OCI-LY7 (cell line): ENCODE results near the gene PHF1. TPM values are rescaled to one million over a fixed set of nuclear protein-coding genes. Genes with fewer than 3 reads are reported as not detected.

ENCODE experiments used
- BruUV-seq: library from RNA; stranded (reverse); fragments of 400-500 nt; replicated peaks from 2 replicates; lab custom pipeline; 2021; lab: Mats Ljungman, UMichigan
- CTCF ChIA-PET: fragments of 300-600 bp; sonication (Branson Sonifier 250); formaldehyde crosslinking; loops from one replicate; lab custom pipeline; 2022; ENCODE audit warnings: antibody characterized with exemption; ENCODE audit not compliant: unreplicated experiment; lab: Charles Lee
- POLR2A ChIA-PET: fragments of 300-600 bp; sonication (Branson Sonifier 250); formaldehyde crosslinking; loops from one replicate; lab custom pipeline; 2022; ENCODE audit warnings: antibody characterized with exemption; lab: Charles Lee
- DNase-seq: peaks from one replicate; pipeline ENCODE4 v3.0.0-alpha.2; 2015; ENCODE audit warnings: low spot score
- H2AFZ ChIP-seq: fragments of 200-600 bp; sonication (generic), shearing (Covaris generic); 2 replicates; pipeline ENCODE4 v1.6.1; 2014; ENCODE audit warnings: mild to moderate bottlenecking, antibody characterized with exemption, low read length, moderate library complexity
- H3K27ac ChIP-seq: fragments of 200-600 bp; sonication (generic); 2 replicates; pipeline ENCODE4 v1.5.1; 2014; ENCODE audit warnings: mixed run types, low read depth, mild to moderate bottlenecking, moderate library complexity, low read length, inconsistent platforms; ENCODE audit not compliant: poor library complexity, severe bottlenecking
- H3K36me3 ChIP-seq: fragments of 200-600 bp; sonication (generic); 2 replicates; pipeline ENCODE4 v1.6.1; 2014; ENCODE audit warnings: mild to moderate bottlenecking, antibody characterized with exemption, low read length, moderate library complexity, mixed read lengths; ENCODE audit not compliant: insufficient read depth
- H3K4me1 ChIP-seq: fragments of 200-600 bp; sonication (generic); 2 replicates; pipeline ENCODE4 v1.5.1; 2014; ENCODE audit warnings: mild to moderate bottlenecking, low read length; ENCODE audit not compliant: insufficient read depth, poor library complexity, severe bottlenecking
- H3K4me2 ChIP-seq: fragments of 200-600 bp; sonication (generic); 2 replicates; pipeline ENCODE4 v1.6.1; 2014; ENCODE audit warnings: mild to moderate bottlenecking, low read length
- H3K4me3 ChIP-seq: fragments of 200-600 bp; sonication (generic); 2 replicates; pipeline ENCODE4 v1.5.1; 2014; ENCODE audit warnings: mild to moderate bottlenecking, low read depth, low read length; ENCODE audit not compliant: poor library complexity, severe bottlenecking
- H3K79me2 ChIP-seq: fragments of 200-600 bp; sonication (generic); 2 replicates; pipeline ENCODE4 v1.6.1; 2016; ENCODE audit warnings: low read depth, mild to moderate bottlenecking, low read length, moderate library complexity, mixed read lengths; ENCODE audit not compliant: insufficient read depth
- H3K9me2 ChIP-seq: fragments of 200-600 bp; sonication (generic); 2 replicates; pipeline ENCODE4 v1.6.1; 2016; ENCODE audit warnings: mild to moderate bottlenecking, low read length, mixed read lengths; ENCODE audit not compliant: insufficient read depth
- H3K9me3 ChIP-seq: fragments of 200-600 bp; sonication (generic); 2 replicates; pipeline ENCODE4 v1.6.1; 2014; ENCODE audit warnings: mild to moderate bottlenecking, mixed run types, low read length, mixed read lengths
- H4K20me1 ChIP-seq: fragments of 200-600 bp; sonication (generic); 2 replicates; pipeline ENCODE4 v1.6.1; 2014; ENCODE audit warnings: mild to moderate bottlenecking, antibody characterized with exemption, low read length, moderate library complexity, mixed read lengths; ENCODE audit not compliant: insufficient read depth
- EZH2phosphoT487 ChIP-seq: fragments of 200-600 bp; sonication (generic); IDR thresholded peaks from 2 replicates; pipeline ENCODE4 v1.6.1; 2018; ENCODE audit warnings: low read depth, borderline replicate concordance, mild to moderate bottlenecking, mixed run types, antibody characterized with exemption, low read length, moderate library complexity, mixed read lengths
- intact Hi-C: fragments of 100-400 bp; cut with micrococcal nuclease; formaldehyde crosslinking; loops from one replicate; pipeline ENCODE4 v1.10.0; 2022; ENCODE audit not compliant: unreplicated experiment
- total RNA-seq, 2 experiments: library from RNA; depleted of rRNA in 1 of 2; stranded (reverse); fragments of >200 nt in 1 of 2; shearing (Covaris generic) in 1 of 2; gene quantifications; 2 replicates each; pipeline ENCODE4 v1.2.3, GENCODE V29; 2014 to 2022
- TF ChIP-seq, protein P1 (sequence below): fragments of 200-600 bp; sonication (generic); conservative IDR thresholded peaks from 2 replicates; pipeline ENCODE4 v1.5.1; 2014; ENCODE audit warnings: mild to moderate bottlenecking, antibody characterized with exemption, low read length, moderate library complexity, mixed read lengths

The PHF1 gene
- total RNA-seq, 2 experiments from 2014 or later: 19.9 to 30.2 TPM

DNA sequence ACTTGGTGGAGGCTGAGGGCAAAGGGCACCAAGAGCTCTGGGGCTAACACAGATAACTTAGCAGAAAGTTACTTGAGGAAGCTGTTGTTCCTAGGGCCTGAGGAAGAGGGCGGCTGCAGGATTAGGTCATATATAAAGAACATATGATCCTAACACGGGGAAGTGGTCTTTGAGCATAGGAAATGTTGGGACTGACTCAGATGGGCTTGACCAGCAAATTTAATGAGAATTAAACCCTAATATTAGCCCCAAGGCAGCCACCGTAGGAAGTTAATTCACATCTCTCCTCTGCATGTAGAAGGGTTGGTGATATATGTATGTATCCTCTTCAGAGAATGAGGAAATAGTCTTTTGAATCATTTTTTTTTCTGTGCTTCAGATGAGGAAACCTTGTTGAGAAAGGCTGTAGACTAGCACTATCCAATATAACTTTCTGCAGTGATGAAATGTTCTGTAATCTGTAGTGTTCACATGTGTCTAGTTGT is 34.3 kb downstream of the PHF1 start:
- no peaks in the 10 kb centered on the region for H3K79me2 ChIP-seq
- TF ChIP-seq, protein P1, sequence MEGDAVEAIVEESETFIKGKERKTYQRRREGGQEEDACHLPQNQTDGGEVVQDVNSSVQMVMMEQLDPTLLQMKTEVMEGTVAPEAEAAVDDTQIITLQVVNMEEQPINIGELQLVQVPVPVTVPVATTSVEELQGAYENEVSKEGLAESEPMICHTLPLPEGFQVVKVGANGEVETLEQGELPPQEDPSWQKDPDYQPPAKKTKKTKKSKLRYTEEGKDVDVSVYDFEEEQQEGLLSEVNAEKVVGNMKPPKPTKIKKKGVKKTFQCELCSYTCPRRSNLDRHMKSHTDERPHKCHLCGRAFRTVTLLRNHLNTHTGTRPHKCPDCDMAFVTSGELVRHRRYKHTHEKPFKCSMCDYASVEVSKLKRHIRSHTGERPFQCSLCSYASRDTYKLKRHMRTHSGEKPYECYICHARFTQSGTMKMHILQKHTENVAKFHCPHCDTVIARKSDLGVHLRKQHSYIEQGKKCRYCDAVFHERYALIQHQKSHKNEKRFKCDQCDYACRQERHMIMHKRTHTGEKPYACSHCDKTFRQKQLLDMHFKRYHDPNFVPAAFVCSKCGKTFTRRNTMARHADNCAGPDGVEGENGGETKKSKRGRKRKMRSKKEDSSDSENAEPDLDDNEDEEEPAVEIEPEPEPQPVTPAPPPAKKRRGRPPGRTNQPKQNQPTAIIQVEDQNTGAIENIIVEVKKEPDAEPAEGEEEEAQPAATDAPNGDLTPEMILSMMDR: no peak
- no peak for TF ChIP-seq EZH2phosphoT487
- no peaks in the 10 kb centered on the region for H3K9me2 ChIP-seq
- no peaks in the 10 kb centered on the region for H3K4me1 ChIP-seq
- CTCF ChIA-PET: no interaction called here
- no peak overlapping the region for H3K27ac ChIP-seq
- H3K4me2 ChIP-seq: no peak overlapping the region
- BruUV-seq: no TSS peak
- H2AFZ ChIP-seq: no peak overlapping the region
- H3K9me3 ChIP-seq: no peaks in the 10 kb centered on the region
- H4K20me1 ChIP-seq: no peaks in the 10 kb centered on the region
- H3K4me3 ChIP-seq: no peak overlapping the region
- POLR2A ChIA-PET: interaction anchor here (0.6 kb wide), 1 partner anchor 71 kb away, joined by 7 read pairs; no protein-coding TSS in a partner anchor
- intact Hi-C loops: no loop called here
- no peak for DNase-seq
- peaks cover 86% of the 10 kb centered on the region for H3K36me3 ChIP-seq

DNA sequence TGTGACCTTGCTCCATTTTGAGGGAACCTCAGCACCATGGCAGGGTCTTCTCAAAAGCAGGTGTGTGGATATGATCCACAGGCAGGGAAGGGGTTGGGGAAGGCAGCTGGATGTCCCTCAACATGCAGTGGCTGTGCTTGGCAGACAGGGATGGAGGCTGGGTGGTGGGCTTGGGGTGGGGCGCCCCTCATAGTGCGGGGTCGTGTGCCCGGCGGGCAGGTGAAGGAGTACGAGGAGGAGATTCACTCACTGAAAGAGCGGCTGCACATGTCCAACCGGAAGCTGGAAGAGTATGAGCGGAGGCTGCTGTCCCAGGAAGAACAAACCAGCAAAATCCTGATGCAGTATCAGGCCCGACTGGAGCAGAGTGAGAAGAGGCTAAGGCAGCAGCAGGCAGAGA is 35.5 kb downstream of the PHF1 start:
- CTCF ChIA-PET: no interaction called here
- Histone ChIP-seq H3K4me3 (no peak overlapping the region), H3K4me2 (no peak overlapping the region), H3K4me1 (no peaks in the 10 kb centered on the region), H2AFZ (no peak overlapping the region), H4K20me1 (no peaks in the 10 kb centered on the region), H3K9me2 (no peaks in the 10 kb centered on the region), H3K9me3 (no peaks in the 10 kb centered on the region), H3K27ac (no peak overlapping the region), H3K79me2 (no peaks in the 10 kb centered on the region), H3K36me3 (peaks cover 80% of the 10 kb centered on the region)
- TF ChIP-seq EZH2phosphoT487: no peak
- TF ChIP-seq, protein P1: no peak
- no peak for DNase-seq
- intact Hi-C loops: no loop called here
- POLR2A ChIA-PET: interaction anchor here (0.6 kb wide), 2 partner anchors 590 to 1676 kb away, joined by 4 to 7 read pairs; no protein-coding TSS in a partner anchor
- BruUV-seq: no TSS peak

DNA sequence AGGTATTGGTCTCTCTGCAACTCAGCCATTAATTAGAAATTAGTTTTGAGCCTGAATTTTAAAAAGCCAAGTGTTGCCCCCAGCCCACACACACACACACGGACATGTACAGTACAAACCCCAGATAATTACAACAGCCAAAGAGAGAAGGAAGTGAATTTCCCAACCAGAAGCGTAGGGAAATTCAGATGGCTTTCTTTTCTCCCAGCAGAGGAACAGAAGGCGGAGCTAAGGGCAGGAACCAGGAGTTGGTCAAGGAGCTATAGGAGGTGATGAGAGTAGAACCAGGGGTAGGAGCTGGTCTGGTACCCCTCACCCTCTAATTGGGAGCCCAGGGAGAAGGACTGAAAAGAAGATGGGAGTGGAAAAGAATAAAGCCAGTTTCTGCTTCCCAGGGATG is 39.6 kb downstream of the PHF1 start:
- Histone ChIP-seq H3K9me3 (no peaks in the 10 kb centered on the region), H3K27ac (no peak overlapping the region), H3K4me3 (no peak overlapping the region), H4K20me1 (no peaks in the 10 kb centered on the region), H3K4me2 (no peak overlapping the region), H2AFZ (no peak overlapping the region), H3K79me2 (peaks cover 18% of the 10 kb centered on the region; the same call in 1 of the 2 replicates), H3K9me2 (no peaks in the 10 kb centered on the region), H3K36me3 (peaks cover 45% of the 10 kb centered on the region; the same call in 1 of the 2 replicates), H3K4me1 (peaks cover 18% of the 10 kb centered on the region)
- BruUV-seq: no TSS peak
- intact Hi-C loops: no loop called here
- no peak for DNase-seq
- CTCF ChIA-PET: no interaction called here
- POLR2A ChIA-PET: interaction anchor here (0.6 to 0.7 kb wide), 2 partner anchors 18 to 51 kb away, joined by 3 to 5 read pairs; no protein-coding TSS in a partner anchor
- TF ChIP-seq EZH2phosphoT487: no peak
- TF ChIP-seq, protein P1: no peak
